ENCODE measurements around the gene TAF6L.

TAF6L gene

GRCh38 chr11:62830904-62831519, 59.8 kb downstream of the TAF6L start:
- no peak for DNase-seq
- Histone ChIP-seq H3K27me3 (replicated peaks; ENCODE audit: control insufficient read depth, insufficient read depth, low read length, poor library complexity, severe bottlenecking) (no peaks in the 10 kb centered on the region), H3K9me3 (ENCODE audit: control insufficient read depth, low read length) (no peaks in the 10 kb centered on the region), H3K27ac (ENCODE audit: insufficient read depth, low read length, poor library complexity, severe bottlenecking) (peak overlapping the region; percentile 97), H3K4me3 (ENCODE audit: insufficient read depth, low read depth, low read length, poor library complexity, severe bottlenecking) (peak overlapping the region; percentile 88), H3K36me3 (ENCODE audit: control insufficient read depth, insufficient read depth, low read length) (peaks cover 36% of the 10 kb centered on the region), H3K4me1 (ENCODE audit: control insufficient read depth, insufficient read depth, low read length, poor library complexity, severe bottlenecking) (peaks cover 17% of the 10 kb centered on the region)

GRCh38 chr11:62831520-62832335, 60.5 kb downstream of the TAF6L start, which contains the start of gene STX5:
Gene STX5, minus strand, starts transcription at chr11:62832051. Its CDS starts 808 bp downstream, at chr11:62831243.
- peak; percentile 98 to 99 (median 99) for DNase-seq
- Histone ChIP-seq H3K9me3 (ENCODE audit: control insufficient read depth, low read length) (no peaks in the 10 kb centered on the region), H3K36me3 (ENCODE audit: control insufficient read depth, insufficient read depth, low read length) (peaks cover 37% of the 10 kb centered on the region), H3K27me3 (replicated peaks; ENCODE audit: control insufficient read depth, insufficient read depth, low read length, poor library complexity, severe bottlenecking) (no peaks in the 10 kb centered on the region), H3K4me1 (ENCODE audit: control insufficient read depth, insufficient read depth, low read length, poor library complexity, severe bottlenecking) (peaks cover 17% of the 10 kb centered on the region), H3K27ac (ENCODE audit: insufficient read depth, low read length, poor library complexity, severe bottlenecking) (peak within 1 kb of the TSS; percentile 97), H3K4me3 (ENCODE audit: insufficient read depth, low read depth, low read length, poor library complexity, severe bottlenecking) (peak within 1 kb of the TSS; percentile 88)

GRCh38 chr11:62832336-62833234, 61.4 kb downstream of the TAF6L start, which contains the start of gene TEX54:
Gene TEX54, minus strand, starts transcription at chr11:62832841.
- Histone ChIP-seq H3K36me3 (ENCODE audit: control insufficient read depth, insufficient read depth, low read length) (peaks cover 29% of the 10 kb centered on the region), H3K4me1 (ENCODE audit: control insufficient read depth, insufficient read depth, low read length, poor library complexity, severe bottlenecking) (peaks cover 17% of the 10 kb centered on the region), H3K9me3 (ENCODE audit: control insufficient read depth, low read length) (no peaks in the 10 kb centered on the region), H3K4me3 (ENCODE audit: insufficient read depth, low read depth, low read length, poor library complexity, severe bottlenecking) (peak within 1 kb of the TSS; percentile 88), H3K27ac (ENCODE audit: insufficient read depth, low read length, poor library complexity, severe bottlenecking) (peak within 1 kb of the TSS; percentile 97), H3K27me3 (replicated peaks; ENCODE audit: control insufficient read depth, insufficient read depth, low read length, poor library complexity, severe bottlenecking) (no peaks in the 10 kb centered on the region)
- DNase-seq = no peak

- H3K27ac ChIP-seq (ENCODE audit: insufficient read depth, low read length, poor library complexity, severe bottlenecking) = no peak overlapping the region
- no peak overlapping the region for H3K4me3 ChIP-seq (ENCODE audit: insufficient read depth, low read depth, low read length, poor library complexity, severe bottlenecking)
- H3K36me3 ChIP-seq (ENCODE audit: control insufficient read depth, insufficient read depth, low read length) = peaks cover 25% of the 10 kb centered on the region
- H3K4me1 ChIP-seq (ENCODE audit: control insufficient read depth, insufficient read depth, low read length, poor library complexity, severe bottlenecking) = peaks cover 15% of the 10 kb centered on the region
- H3K9me3 ChIP-seq (ENCODE audit: control insufficient read depth, low read length) = no peaks in the 10 kb centered on the region
- H3K27me3 ChIP-seq (replicated peaks; ENCODE audit: control insufficient read depth, insufficient read depth, low read length, poor library complexity, severe bottlenecking) = no peaks in the 10 kb centered on the region
- no peak for DNase-seq
Observed at GRCh38 chr11:62835336-62835735, 64.1 kb downstream of the TAF6L start.
